ENCODE results near the gene SHISAL1.
"Not testable (repeated sequence)": the region's sequence is repeated elsewhere in the genome, so short reads cannot be mapped to it uniquely, and the experiment has no call there.

Gene SHISAL1

GRCh38 chr22:44328326-44328725, 15.6 kb upstream of the SHISAL1 start:
- DNase-seq (ENCODE audit: low read depth): no peak

GRCh38 chr22:44326491-44326885, 13.7 kb upstream of the SHISAL1 start:
- DNase-seq (ENCODE audit: low read depth): no peak

- DNase-seq (ENCODE audit: low read depth): peak; percentile 31
Measured at GRCh38 chr22:44325718-44326490, 13.2 kb upstream of the SHISAL1 start.

DNA sequence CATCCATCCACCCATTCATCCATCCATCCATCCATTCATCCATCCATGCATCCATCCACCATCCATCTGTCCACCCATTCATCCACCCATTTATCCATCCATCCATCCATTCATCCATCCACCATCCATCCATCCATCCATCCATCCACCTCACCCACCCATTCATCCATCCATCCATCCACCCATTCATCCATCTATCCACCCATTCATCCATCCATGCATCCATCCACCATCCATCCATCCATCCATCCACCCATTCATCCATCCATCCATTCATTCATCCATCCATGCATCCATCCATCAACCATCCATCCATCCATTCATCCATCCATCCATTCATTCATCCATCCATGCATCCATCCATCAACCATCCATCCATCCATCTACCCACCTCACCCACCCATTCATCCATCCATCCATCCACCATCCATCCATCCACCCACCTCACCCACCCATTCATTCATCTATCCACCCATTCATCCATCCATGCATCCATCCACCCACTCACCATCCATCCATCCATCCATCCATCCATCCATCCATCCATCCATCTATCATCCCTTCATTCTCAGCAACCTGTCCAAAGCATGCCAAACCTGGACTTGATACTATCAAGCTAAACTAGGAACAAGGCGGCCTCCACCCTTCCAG, 10.5 kb upstream of the SHISAL1 start:
- DNase-seq (ENCODE audit: low read depth): not testable (repeated sequence)

GRCh38 chr22:44319685-44320084, 6.9 kb upstream of the SHISAL1 start:
- DNase-seq (ENCODE audit: low read depth): no peak

- no peak for DNase-seq (ENCODE audit: low read depth)
Measured at GRCh38 chr22:44318751-44319150, 6.0 kb upstream of the SHISAL1 start.

GRCh38 chr22:44317886-44318637, 5.3 kb upstream of the SHISAL1 start:
- DNase-seq (ENCODE audit: low read depth): no peak

- DNase-seq (ENCODE audit: low read depth): no peak
Measured at GRCh38 chr22:44317123-44317444, 4.3 kb upstream of the SHISAL1 start.

DNA sequence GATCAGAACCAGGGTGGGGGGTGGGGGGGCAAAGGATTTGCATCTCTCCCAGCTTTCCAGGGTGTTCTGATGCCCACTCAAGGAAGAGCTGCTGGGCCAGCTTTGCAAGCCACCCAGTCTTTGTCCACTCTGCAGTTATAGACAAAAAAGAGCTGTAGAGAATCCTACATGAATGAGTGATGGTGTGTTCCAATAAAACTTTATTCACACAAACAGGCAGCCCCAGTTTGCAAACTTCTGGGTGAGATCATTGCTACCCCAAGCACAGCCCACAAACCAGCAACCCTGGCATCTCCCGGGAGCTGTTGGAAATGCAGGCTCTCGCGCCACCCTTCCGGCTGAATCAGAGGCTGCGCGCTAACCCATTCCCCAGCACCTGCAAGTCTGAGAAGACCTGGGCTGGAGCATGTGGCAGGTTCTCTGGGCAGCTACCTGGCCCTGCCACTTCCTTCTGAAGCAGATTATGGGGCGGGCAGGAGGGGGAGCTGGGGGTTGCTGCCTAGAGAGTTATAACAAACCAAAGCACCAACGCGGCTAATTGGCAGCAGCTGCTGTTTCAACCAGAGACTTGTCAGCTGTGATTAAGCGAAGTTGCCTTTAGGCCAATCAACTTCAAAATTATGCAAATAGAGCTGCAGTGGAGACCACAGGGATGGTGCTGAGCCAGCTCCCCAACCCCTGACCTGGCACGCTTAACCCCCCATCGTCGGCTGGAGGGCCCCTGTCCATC, 3.8 kb upstream of the SHISAL1 start:
- DNase-seq (ENCODE audit: low read depth): no peak

DNA sequence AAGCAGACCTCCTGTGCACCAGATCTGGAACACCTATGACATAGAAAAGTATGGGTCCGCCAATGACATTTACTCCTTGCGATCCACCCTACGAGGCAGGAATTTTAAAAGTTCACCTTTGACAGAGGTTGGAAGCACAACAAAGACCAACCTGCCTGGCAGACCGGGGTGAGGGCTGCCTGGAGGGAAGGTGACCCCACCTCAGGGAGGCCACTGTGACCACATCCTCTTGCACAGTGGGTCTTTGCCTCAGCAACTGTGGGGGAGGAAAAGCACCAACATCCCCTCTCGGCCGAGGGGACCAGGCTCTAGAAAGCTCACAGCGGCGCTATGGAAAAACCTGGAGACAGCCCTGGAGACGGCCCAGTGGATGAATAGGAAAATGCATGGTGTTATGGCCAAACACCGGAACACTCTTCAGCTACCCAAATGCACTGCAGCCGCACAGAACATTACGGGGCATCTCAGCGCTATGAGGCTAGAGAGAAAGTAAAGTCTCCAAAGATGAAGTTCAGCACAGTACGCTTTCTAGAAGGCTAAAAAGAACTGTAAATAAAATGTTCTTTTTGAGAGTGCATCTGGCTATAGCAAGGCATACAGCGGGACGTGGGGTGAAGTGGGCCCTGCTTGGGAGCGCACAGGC, 1.8 kb upstream of the SHISAL1 start:
- DNase-seq (ENCODE audit: low read depth): no peak

DNA sequence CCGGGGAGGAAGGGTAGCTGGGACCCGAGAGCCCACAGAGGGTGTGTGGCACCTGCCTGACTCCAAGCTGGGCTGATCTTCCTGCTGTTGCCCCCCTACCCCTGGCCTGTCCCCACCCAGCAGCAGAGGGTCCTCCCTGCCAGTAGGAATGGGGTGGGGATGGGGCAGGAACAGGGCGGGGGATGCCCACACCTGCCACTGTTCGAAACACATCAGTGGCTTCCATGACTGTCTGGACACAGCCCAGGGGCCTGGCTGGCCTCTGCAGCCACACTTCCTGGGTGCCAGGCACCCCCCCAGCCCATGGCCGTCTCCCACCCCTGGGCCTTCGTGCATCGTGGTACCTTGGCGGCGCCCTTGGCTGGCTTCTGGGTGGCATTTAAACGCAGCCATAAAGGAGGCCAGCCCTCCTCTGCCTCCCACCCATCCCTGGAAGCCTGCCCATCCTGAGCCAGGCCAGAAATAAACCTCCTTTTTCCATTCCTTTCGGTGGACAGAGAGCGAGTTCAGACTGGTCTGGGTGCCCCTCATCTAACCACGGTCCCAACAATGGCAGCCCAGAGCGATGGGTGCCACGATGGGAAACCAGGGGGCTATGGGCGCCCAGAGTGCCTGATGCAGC, 745 bp upstream of the SHISAL1 start:
- DNase-seq (ENCODE audit: low read depth): no peak

GRCh38 chr22:44311855-44312170, 938 bp downstream of the SHISAL1 start:
- DNase-seq (ENCODE audit: low read depth): peak; percentile 92

DNA sequence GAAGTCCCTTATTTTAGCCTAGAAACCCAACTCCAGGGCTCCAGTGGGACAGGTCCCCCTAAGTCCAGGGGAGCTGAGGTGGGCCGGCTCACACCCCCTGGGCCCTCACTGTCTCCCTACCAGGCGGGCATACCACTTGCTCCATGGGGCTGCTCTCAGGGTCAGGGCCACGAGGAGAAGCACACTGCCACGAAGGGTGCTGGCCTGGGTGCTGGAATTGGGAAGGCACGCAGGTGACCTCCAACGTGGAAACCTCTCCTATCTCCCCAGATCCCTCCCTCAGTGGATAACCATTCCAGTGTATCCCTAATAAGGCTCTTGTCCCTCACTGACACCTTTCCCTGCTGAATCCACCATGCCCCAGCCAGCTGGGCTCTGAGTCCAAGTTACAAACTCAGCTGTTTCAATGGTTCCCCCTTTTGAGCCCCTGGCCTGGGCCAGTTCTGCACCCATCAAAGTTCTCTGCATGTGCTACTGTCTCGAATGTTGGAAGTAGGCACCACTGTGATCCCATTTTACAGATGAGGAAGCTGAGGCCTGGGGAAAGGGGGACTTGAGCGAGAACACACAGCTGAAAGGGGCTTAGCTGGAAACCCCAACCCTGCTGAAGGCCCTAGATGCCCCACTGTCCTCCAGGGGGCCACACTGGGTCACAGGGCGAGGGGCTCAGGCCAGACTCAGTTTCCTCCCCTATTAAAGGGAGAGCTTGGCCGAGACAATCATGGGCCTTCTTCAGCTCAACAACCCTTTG, 1.5 kb downstream of the SHISAL1 start:
- DNase-seq (ENCODE audit: low read depth): no peak

GRCh38 chr22:44309647-44310046, 3.1 kb downstream of the SHISAL1 start:
- DNase-seq (ENCODE audit: low read depth): peak; percentile 50

DNA sequence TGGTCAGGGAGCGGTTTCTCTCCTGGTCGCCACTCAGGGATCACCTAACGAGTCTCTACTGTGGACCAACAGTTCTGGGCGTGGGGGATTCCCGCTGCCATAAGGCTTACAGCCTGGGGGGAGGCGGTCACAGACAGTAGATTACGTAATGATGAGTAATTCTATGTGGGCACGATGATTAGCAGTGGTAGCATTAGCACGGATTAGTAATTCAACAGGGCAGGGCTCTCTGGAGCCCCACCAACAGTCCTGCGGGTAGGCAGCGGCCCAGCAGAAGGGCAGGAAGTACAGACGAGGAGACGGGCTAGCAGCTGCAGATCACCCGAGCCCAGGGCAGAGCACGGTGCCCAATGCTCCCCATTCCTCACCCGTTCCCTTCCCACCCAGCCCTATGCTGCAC, 3.6 kb downstream of the SHISAL1 start:
- peak; percentile 95 for DNase-seq (ENCODE audit: low read depth)

DNA sequence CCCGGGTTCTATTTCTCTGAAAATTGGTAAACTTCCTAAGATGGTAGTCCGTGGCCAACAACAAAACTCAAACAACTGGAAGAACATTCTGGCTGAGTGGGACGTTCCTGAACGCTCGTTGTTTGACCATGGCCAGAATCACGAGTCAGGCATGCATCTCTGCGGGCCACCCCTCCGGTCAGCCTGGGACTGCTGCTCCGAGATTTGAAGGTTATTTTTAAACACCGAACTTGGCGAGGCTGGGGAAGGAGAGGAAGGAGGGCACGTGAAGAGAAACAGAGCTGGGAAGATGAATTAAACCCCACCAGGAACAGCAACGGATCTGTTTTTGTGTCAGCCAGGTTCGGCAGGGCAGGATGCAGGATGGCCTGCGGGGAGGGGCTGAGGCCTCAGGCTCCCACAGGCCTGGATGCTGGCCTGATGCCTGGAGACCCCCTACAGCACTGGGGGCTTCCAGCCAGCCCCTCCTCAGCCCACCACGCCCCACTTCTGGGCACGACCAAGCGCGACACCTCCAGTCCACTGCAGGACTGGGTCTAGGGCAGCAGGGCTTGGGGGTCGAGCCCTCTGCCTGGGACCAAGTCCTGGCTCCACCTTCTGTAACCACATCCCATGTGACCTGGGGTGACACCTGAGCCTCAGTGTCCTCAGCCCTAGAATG, 5.1 kb downstream of the SHISAL1 start:
- DNase-seq (ENCODE audit: low read depth): no peak

GRCh38 chr22:44305888-44306287, 6.9 kb downstream of the SHISAL1 start:
- DNase-seq (ENCODE audit: low read depth): no peak

GRCh38 chr22:44305455-44305854, 7.3 kb downstream of the SHISAL1 start:
- no peak for DNase-seq (ENCODE audit: low read depth)

GRCh38 chr22:44304911-44305310, 7.8 kb downstream of the SHISAL1 start:
- DNase-seq (ENCODE audit: low read depth): no peak

DNA sequence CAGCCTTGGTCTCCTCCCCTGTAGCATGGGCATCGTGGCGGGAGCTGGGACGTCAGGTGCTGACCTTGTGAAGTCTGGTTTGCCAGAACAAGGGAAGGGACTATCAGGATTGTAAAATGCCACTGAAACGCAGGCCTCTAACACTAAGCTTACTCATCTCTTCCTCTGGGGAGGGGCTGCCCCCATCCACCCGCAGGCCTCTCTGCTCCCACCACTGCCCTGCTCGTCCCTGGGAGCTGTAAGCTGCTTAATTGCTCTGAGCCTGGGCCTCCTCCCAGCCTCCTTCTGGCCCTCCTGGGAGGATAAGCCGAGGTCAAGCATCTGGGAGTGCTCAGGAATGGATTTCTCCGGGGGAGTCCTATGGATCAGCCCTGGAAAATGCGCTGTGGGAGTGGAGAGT, 8.4 kb downstream of the SHISAL1 start:
- peak; percentile 43 for DNase-seq (ENCODE audit: low read depth)

Measured in amniotic epithelial cell (primary cell).